T-helper 17 cell (primary cell): ENCODE data around the gene SOCS3. TPM values are rescaled to one million over a fixed set of nuclear protein-coding genes. Genes with fewer than 3 reads are reported as not detected.

Experiments
- ATAC-seq: fragments of 150-1000 bp; cut with Tn5 transposase; 2 replicates; pipeline ENCODE4 v1.10.0; 2021; ENCODE audit warnings: mild to moderate bottlenecking, moderate library complexity
- DNase-seq, 3 donors: peaks; one replicate each; pipeline versions ENCODE4 v3.0.0 to v3.0.0-alpha.2; 2020 to 2021
- H3K9me3 ChIP-seq: one replicate; pipeline ENCODE4 v1.7.0; 2013; ENCODE audit warnings: low read length, mild to moderate bottlenecking; ENCODE audit not compliant: control insufficient read depth, poor library complexity, severe bottlenecking
- H3K27ac Mint-ChIP-seq: one replicate; pipeline ENCODE4 v1.8.0; 2022; ENCODE audit warnings: mild to moderate bottlenecking, moderate library complexity, mixed read lengths
- H3K27me3 Mint-ChIP-seq: one replicate; pipeline ENCODE4 v1.8.0; 2022; ENCODE audit warnings: mixed read lengths
- H3K36me3 Mint-ChIP-seq: one replicate; pipeline ENCODE4 v1.8.0; 2022; ENCODE audit warnings: low read depth, mixed read lengths
- H3K4me1 Mint-ChIP-seq: one replicate; pipeline ENCODE4 v1.8.0; 2022; ENCODE audit warnings: mild to moderate bottlenecking, mixed read lengths
- H3K4me3 Mint-ChIP-seq: one replicate; pipeline ENCODE4 v1.8.0; 2022; ENCODE audit warnings: mild to moderate bottlenecking, moderate library complexity, mixed read lengths
- total RNA-seq, 4 donors: library from RNA in 2 of 4; stranded (reverse) in 2 of 4; gene quantifications; one replicate each; pipeline ENCODE4 v1.2.3 and lab custom pipeline; 2022 to 2026

The SOCS3 gene
- total RNA-seq, 2 donors from 2014 or later = 119 to 197 TPM

GRCh38 chr17:78346605-78347250, 13.1 kb downstream of the SOCS3 start:
- Mint-ChIP-seq H3K27ac (peak overlapping the region; percentile 88), H3K4me1 (peaks cover 65% of the 10 kb centered on the region), H3K4me3 (peak overlapping the region; percentile 74), H3K27me3 (no peaks in the 10 kb centered on the region), H3K36me3 (no peaks in the 10 kb centered on the region)
- ATAC-seq (no peak), DNase-seq (no peak)
- H3K9me3 ChIP-seq = no peaks in the 10 kb centered on the region

DNA sequence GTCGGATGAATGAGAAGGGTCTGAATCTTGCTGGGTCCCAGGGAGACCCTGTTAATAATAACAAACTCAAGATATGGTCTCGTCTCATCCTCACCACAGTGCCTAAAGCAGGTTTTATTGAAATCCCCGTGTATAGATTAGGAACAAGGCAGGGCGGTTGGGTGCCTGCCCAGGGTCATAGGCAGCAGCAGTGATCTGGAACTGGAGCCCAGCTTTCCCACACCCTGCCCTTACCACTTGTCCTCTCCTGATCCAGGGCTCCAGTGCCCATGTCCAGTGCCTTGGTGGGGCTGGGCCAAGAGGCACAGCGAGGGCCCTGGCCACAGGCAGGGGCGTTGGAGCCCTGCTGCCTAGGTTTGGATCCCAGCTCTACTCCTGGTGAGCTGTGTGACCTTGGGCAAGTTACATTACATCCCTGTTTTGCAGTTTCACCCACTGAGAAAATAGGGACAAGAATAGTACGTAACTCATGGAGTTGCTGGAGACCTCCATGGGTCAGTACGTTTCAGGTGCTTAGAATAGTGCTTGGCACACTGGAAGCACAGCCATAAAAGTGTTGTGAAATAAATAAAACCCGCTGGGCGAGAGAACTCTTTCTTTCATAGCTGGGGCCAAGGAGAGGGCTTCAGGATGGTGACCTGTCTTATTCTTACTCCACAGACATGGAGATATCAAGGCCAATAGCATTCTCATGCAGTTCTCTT, 13.9 kb downstream of the SOCS3 start:
- ATAC-seq (no peak), DNase-seq (no peak)
- no peaks in the 10 kb centered on the region for H3K36me3 Mint-ChIP-seq
- peaks cover 65% of the 10 kb centered on the region for H3K4me1 Mint-ChIP-seq
- no peaks in the 10 kb centered on the region for H3K9me3 ChIP-seq
- H3K27ac Mint-ChIP-seq = peak overlapping the region; percentile 95
- no peak overlapping the region for H3K4me3 Mint-ChIP-seq
- H3K27me3 Mint-ChIP-seq = no peaks in the 10 kb centered on the region

- ATAC-seq = no peak
- no peaks in the 10 kb centered on the region for H3K36me3 Mint-ChIP-seq
- no peak for DNase-seq
- peak overlapping the region; percentile 95 for H3K27ac Mint-ChIP-seq
- no peaks in the 10 kb centered on the region for H3K9me3 ChIP-seq
- peaks cover 67% of the 10 kb centered on the region for H3K4me1 Mint-ChIP-seq
- no peaks in the 10 kb centered on the region for H3K27me3 Mint-ChIP-seq
- peak overlapping the region; percentile 85 for H3K4me3 Mint-ChIP-seq
Measured at GRCh38 chr17:78345172-78345571, 14.7 kb downstream of the SOCS3 start.

DNA sequence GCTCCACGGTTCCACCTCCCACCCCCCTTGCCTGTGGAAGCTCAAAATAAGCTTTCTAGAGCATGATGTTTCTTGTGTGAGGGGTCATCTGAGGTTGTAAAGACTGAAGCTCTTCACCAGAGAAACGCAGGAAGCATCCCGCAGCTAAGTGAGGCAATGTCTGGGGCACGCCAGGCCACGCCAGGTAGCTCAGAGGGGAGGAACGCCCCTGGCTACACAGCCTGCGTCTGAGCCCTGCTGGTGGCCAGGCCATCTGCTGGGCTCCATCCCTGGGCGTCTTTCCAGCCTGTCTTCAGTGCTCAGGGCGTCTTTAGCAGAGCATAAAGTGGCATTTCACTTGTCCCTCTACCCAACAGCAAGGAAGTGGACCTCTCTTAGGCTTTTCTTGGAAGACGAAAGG, 15.2 kb downstream of the SOCS3 start:
- H3K27ac Mint-ChIP-seq = peak overlapping the region; percentile 95
- no peaks in the 10 kb centered on the region for H3K36me3 Mint-ChIP-seq
- ATAC-seq = no peak
- no peak for DNase-seq
- H3K9me3 ChIP-seq = no peaks in the 10 kb centered on the region
- H3K4me3 Mint-ChIP-seq = peak overlapping the region; percentile 85
- peaks cover 67% of the 10 kb centered on the region for H3K4me1 Mint-ChIP-seq
- H3K27me3 Mint-ChIP-seq = no peaks in the 10 kb centered on the region

- H3K4me1 Mint-ChIP-seq = peaks cover 68% of the 10 kb centered on the region
Measured at GRCh38 chr17:78343543-78344201, 16.2 kb downstream of the SOCS3 start.

DNA sequence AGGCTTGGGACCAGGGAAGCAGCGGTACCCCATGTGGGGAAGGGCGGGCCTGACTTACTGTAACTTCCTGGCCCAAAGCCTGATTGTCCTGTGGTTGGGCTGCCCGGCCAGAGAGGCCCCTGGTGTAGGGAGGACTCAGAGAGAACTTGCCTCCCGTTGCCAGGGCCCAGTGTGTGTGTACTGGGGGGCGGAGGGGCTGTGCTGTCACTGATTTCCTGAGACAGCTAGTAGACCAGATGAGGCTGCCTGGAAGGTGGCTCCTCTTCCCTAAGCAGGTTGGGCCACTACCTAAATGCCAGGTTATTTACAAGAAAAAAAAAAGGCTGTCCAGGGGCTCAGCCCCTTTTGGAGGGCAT, 16.7 kb downstream of the SOCS3 start:
- no peaks in the 10 kb centered on the region for H3K9me3 ChIP-seq
- DNase-seq = no peak
- Mint-ChIP-seq H3K27me3 (no peaks in the 10 kb centered on the region), H3K27ac (peak overlapping the region; percentile 95), H3K4me3 (peak overlapping the region; percentile 85), H3K36me3 (no peaks in the 10 kb centered on the region), H3K4me1 (peaks cover 65% of the 10 kb centered on the region)
- ATAC-seq = peak; percentile 17

More at GRCh38 chr17:78343543-78344201, 16.2 kb downstream of the SOCS3 start:
- no peaks in the 10 kb centered on the region for H3K9me3 ChIP-seq
- peak overlapping the region; percentile 85 for H3K4me3 Mint-ChIP-seq
- peak overlapping the region; percentile 95 for H3K27ac Mint-ChIP-seq
- ATAC-seq = peak; percentile 91
- no peaks in the 10 kb centered on the region for H3K36me3 Mint-ChIP-seq
- DNase-seq = peak; percentile 57 to 70 (median 63)
- no peaks in the 10 kb centered on the region for H3K27me3 Mint-ChIP-seq

DNA sequence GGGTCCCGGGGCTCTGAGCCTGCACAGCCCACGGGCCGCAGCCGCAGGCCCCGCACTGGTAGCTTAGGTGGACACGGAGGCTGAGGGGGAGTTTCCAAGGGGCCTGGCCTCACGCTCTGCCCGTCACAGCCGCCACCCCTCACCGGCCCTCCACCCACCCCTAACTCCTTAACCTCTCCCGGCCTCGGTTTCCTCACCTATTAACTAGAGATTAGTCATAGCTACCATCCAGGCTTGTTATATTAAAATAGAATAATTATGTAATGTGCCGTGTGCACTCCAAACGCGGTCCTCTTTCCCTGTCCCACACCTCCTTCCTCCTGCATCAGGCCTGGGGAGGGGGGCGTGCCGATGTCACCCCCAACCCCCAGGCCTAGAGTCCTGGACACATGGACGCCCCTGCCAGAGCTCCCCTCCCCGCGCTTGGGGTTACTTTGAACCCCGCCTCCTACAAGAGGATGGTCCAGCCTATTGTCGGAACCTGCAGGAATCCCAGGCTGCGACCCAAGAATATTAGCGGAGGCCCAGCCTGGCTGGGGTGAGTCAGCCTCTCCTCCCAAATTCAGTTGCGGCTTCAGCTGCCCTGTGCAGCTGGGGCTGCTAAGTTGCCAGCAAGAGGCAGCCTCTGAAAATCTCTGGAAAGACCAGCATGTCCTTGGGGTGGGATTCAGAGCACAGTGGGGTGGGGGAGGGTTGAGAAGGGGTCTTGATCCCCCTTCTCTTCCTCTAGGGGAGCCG, 17.3 kb downstream of the SOCS3 start:
- no peak for DNase-seq
- Mint-ChIP-seq H3K27ac (peak overlapping the region; percentile 95), H3K4me3 (peak overlapping the region; percentile 85), H3K36me3 (no peaks in the 10 kb centered on the region), H3K27me3 (no peaks in the 10 kb centered on the region), H3K4me1 (peaks cover 59% of the 10 kb centered on the region)
- no peak for ATAC-seq
- no peaks in the 10 kb centered on the region for H3K9me3 ChIP-seq

- ATAC-seq = no peak
- no peaks in the 10 kb centered on the region for H3K36me3 Mint-ChIP-seq
- H3K4me1 Mint-ChIP-seq = peaks cover 54% of the 10 kb centered on the region
- peak overlapping the region; percentile 95 for H3K27ac Mint-ChIP-seq
- H3K9me3 ChIP-seq = no peaks in the 10 kb centered on the region
- H3K4me3 Mint-ChIP-seq = peak overlapping the region; percentile 70
- DNase-seq = peak in 2 of 3 donors; percentile 27 to 41
- H3K27me3 Mint-ChIP-seq = no peaks in the 10 kb centered on the region
Measured at GRCh38 chr17:78341559-78342448, 18.1 kb downstream of the SOCS3 start.

DNA sequence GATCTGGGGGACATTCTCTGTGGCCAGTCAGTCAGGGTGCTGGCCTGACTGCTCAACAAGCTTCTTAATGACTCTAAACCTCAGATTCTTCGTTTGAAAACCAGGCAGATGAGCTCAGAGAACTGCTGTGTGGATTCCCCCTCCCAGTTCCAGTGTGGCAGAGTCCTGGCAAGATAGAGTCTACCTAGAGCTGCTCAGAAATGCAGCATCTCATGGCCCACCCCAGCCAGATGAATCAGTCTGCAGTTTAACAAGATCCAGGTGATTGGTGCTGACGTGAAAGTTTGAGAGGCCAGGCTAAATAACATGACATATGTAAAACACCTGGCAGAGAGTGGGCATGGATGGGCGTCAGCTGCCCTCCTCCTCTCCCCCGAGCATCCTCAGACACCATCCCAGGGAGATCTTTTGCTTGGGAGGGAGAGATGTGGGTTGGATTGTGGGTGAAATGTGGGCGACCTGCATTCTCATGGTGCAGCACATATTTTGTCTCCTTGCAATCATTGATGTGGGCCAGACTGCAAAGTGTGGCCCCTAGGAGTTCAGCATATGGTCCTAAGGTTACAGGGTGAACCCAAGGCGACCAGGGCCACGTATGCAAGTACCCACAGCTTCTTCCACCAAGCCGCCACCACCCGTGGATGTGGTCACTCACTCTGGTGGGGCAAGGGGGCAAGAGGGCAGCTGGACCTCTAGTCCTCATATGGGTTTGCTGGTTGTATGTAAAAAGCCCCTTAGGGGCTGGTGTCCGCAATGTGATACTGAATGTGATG, 19.5 kb downstream of the SOCS3 start:
- H3K4me3 Mint-ChIP-seq = peak overlapping the region; percentile 70
- peak overlapping the region; percentile 76 for H3K27ac Mint-ChIP-seq

DNA sequence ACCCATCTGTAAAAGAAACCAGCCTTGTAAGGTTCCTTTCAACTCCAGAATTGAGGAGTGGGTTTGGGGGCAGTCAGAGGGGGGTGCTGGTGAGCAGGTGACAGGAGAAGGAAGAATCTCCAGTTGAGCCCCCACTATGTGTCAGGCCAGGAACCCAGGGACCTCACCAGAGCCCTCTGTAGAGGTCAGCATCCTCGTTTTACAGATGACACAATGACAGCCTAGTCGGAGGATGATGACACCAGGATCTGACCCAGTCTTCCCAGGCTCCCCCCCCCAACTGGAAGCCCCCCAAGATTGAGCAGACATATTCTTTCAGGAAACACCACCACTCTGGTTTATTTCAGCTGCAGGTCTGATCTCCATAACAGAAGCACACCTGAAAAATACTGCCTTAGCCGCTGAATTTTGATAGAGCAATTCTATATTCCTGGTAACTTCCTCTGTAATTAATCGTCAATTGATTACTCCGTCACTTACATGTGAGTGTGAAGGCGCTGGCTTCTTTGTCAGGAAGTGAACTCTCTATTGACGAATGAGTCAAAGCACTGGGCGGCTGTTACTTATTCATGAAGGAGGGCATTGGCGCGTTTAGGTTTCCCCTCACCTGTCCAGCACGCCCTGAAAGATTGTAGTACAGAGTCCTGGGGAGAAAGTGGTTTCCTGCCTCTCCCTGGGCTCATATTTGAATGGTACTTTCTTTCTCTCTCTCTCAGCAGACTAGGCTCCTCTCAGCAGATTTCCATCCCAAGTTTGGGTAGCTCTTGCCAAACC, 21.2 kb downstream of the SOCS3 start:
- Mint-ChIP-seq H3K4me3 (peak overlapping the region; percentile 63), H3K27me3 (no peaks in the 10 kb centered on the region), H3K36me3 (no peaks in the 10 kb centered on the region), H3K4me1 (peaks cover 38% of the 10 kb centered on the region), H3K27ac (peak overlapping the region; percentile 88)
- no peaks in the 10 kb centered on the region for H3K9me3 ChIP-seq
- peak; percentile 48 for ATAC-seq
- DNase-seq = no peak

More for the DNA sequence above, 19.5 kb downstream of the SOCS3 start:
- H3K4me1 Mint-ChIP-seq = peaks cover 48% of the 10 kb centered on the region
- ATAC-seq (no peak), DNase-seq (no peak)
- H3K36me3 Mint-ChIP-seq = no peaks in the 10 kb centered on the region
- H3K9me3 ChIP-seq = no peaks in the 10 kb centered on the region
- no peaks in the 10 kb centered on the region for H3K27me3 Mint-ChIP-seq
